NCI-H2081 treated with DMSO at 0.1 percent for 48 hours (cell line): ENCODE data around the gene MYH7B.

Experiments used
- DNase-seq: peaks from one replicate; lab custom pipeline; 2025; lab: John Stamatoyannopoulos, UW

The MYH7B gene

GRCh38 chr20:35004749-35005462 lies 49.2 kb downstream of the MYH7B start:
- DNase-seq, result no peak
